Activated T-cell treated with anti-CD3 and anti-CD28 coated beads for 1 hour (primary cell): Measurements from ENCODE around the gene KLK1.
A peak's percentile ranks its signal among the peaks of the same experiment; 100 is the strongest.
"Not testable (repeated sequence)": the region's sequence is repeated elsewhere in the genome, so short reads cannot be mapped to it uniquely, and the experiment has no call there.

Source experiments
- DNase-seq: peaks from one replicate; pipeline ENCODE4 v3.0.0-alpha.2; 2020; ENCODE audit warnings: low read depth

KLK1 gene

GRCh38 chr19:50814883-50815282, 8.7 kb downstream of the KLK1 start:
- DNase-seq = no peak

- no peak for DNase-seq
These were observed 11.1 kb downstream of the KLK1 start for GRCh38 chr19:50812474-50812873.

- DNase-seq = not testable (repeated sequence)
These were observed 11.9 kb downstream of the KLK1 start for GRCh38 chr19:50811622-50812238.

GRCh38 chr19:50808856-50809255, 14.7 kb downstream of the KLK1 start:
- no peak for DNase-seq

- peak; percentile 94 for DNase-seq
These were observed 18.9 kb downstream of the KLK1 start for GRCh38 chr19:50804420-50805272.

- DNase-seq = no peak
These were observed 19.8 kb downstream of the KLK1 start for GRCh38 chr19:50803633-50804419.

GRCh38 chr19:50801107-50801506, 22.5 kb downstream of the KLK1 start:
- no peak for DNase-seq

GRCh38 chr19:50799547-50799851, 24.1 kb downstream of the KLK1 start:
- no peak for DNase-seq

- no peak for DNase-seq
These were observed 24.7 kb downstream of the KLK1 start for GRCh38 chr19:50798659-50799546.

- DNase-seq = no peak
These were observed 25.6 kb downstream of the KLK1 start for GRCh38 chr19:50797781-50798658.

GRCh38 chr19:50797429-50797780, 26.2 kb downstream of the KLK1 start:
- DNase-seq = no peak

- no peak for DNase-seq
These were observed 26.8 kb downstream of the KLK1 start for GRCh38 chr19:50796634-50797428.

GRCh38 chr19:50796128-50796633, 27.4 kb downstream of the KLK1 start:
- DNase-seq = no peak

- no peak for DNase-seq
These were observed 27.9 kb downstream of the KLK1 start for GRCh38 chr19:50795664-50796073.

- no peak for DNase-seq
These were observed 28.5 kb downstream of the KLK1 start for GRCh38 chr19:50794876-50795663.

GRCh38 chr19:50794074-50794875, 29.3 kb downstream of the KLK1 start:
- no peak for DNase-seq

- no peak for DNase-seq
These were observed 30.0 kb downstream of the KLK1 start for GRCh38 chr19:50793558-50794065.
